Stimulated activated CD4-positive, alpha-beta T cell treated with anti-CD3 and anti-CD28 coated beads, Interleukin-4, amount 100 ng/mL, for 48 hours (primary cell): ENCODE data around the gene MAP4K2.
"Not testable (repeated sequence)": the region's sequence is repeated elsewhere in the genome, so short reads cannot be mapped to it uniquely, and the experiment has no call there.

ENCODE experiments used
- DNase-seq, 2 donors: peaks; one replicate each; pipeline ENCODE4 v3.0.0-alpha.2; 2020; ENCODE audit warnings: low read depth in 2 of 2

Gene MAP4K2

DNA sequence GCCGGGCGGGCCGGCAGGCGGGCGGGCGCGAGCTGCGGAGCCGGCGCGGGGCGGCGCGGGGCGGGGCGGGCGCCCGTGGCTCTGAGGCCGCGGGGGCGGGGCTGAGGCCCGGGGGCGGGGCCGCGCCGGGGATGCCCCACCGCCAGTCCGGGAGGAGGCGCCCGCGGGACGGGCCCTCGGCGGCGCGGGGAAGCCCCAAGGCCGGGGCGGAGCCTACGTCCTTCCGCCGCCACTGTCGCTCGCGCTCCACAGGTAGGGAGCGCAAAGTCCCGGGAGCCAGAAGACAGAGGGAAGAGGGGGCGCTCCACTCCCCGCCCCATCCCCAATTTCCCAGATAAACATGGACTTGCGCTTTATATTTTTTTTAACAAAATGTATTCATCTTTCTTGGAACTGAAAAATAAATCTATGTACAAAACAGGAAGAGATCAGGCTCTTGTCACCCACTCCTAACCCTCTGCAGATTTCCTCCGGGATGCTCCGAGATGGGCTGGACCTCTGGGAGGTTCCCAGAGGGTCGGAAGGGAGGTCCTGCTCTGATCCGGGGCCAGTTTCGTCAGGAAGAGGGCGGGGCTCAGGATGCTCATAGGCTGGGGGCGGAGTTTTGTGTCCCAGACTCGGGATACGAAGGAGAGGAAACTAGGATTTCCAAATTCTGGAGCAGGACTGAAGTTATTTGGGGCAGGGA is at the start of gene MAP4K2:
Gene MAP4K2 (minus strand): TSS at position 57 of the 688 bp plus-strand sequence. CDS start 65 bp downstream, outside the sequence.
- peak; percentile 77 to 85 for DNase-seq

DNA sequence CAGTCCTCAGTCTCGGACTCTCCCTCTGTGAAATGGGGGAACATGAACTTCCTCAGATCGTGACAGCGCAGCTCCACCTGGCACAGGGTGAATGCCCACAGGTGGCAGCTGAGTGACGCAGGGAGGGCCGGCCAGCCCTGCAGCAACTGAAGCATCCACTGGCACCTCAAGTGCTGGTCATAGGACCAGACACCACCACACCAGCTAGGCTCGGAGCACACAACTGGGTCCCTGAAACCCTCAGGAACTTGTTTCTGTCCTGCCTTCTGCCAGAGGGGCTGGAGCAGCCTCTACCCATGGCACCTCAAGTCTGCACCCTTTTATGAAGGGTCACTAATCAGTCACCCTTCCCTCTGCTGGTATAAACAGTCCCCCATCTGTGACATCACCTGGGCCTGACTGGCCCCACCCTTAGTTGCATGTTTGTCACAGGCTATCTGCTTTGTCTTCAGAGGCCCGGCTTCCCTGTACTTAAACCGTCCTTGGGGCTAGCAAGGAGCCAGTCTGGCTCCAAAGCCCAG is 48.9 kb upstream of the MAP4K2 start:
- no peak for DNase-seq

DNA sequence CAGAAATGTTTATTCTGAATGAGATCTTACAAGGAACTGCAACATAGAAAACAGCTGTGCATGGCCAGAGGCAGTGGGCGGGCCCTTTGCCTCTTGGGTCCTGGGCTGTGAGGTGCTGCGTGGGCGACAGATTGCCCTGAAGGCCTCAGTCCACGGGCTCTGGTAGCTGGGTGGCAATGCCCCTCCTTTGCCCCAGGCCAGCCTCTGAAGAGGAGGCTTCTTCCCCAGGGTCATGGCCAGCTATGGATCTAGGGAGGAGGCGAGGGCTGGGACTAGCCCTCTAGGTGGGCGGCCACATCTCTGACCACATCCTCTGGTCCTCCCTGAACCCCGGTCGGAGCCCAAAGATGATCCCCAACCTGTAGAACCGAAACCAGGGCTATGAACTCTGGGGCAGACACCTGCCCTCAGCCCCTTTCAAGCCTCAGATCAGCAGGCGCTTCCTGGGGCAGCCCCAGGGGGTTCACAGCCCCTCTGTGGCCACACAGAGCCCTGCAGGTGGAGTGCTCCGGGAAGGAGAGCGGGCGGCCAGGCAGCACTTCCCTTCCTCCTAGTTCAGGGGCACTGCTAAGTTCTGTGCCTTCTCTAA is 48.1 kb upstream of the MAP4K2 start:
- DNase-seq: peak in 1 of 2 donors; percentile 35

DNA sequence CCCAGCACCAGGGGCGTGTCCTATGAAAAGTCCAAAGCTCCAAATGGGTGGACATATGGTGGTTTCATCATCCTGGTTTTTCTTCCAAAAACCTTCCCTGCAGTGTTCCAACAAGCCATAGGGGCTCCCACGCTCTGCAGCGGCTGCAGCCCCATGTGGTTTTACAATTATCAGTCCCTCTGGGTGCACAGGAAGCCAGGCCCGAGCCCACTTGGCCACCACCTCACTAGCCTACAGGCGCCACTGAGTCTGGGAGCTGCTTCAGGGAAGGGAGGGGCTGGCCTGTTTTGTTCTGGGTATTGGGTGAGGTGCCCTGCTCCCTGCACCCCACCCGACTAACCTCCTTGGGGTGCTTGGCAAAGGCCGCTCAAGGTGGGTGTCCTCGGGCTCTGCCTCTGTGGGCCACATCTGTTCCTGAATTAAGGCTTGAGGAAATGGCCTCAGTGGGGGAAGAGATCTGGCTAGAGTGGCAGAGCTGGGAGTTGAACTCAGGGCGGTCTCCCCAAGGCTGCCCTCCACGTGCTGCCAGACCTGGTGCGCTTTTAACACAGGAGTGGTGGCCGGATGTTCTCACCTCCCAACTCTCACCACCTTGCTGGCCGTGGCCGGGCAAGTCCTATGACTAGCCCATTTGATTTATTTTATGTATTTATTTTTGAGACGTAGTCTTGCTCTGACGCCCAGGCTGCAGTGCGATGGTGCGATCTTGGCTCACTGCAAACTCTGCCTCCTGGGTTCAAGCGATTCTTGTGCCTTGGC is 46.8 kb upstream of the MAP4K2 start:
- DNase-seq: no peak

DNA sequence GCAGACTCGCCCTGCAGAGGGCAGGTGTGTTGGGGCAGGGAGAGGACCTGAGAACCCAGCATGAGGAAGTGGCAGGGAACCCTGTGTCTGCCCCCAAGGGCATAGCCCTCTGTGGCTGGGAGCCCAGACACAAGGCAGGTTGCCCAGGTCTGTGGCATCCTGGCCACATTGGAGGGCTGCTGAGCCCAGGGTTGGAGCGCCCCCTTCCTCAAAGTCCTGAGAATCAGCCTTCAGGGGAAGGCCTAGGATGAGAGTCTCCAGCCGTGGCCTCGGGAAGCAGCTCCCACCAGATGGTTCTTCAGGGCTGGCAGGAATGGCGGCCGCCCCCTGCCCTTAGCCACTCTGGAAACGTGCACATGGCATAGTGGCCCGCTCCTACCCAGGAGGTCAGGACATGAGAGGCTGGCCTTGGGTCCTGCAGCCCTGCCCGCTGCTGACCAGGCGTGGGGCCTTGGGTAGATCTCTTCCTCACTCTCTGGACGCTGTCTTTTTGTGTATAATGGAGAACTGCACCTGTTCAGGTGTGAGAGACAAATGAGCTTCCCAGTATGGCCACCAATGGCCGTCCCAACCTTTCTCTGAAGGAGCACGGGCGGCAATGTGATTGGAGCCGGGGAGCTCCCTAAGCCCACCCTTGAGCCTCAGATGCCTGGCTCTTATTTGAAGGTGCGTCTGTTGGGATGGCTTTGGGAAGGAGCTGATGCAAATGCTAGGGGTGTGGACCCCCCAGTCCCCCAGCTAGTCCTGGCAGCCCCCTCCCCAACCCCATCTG is 46.0 kb upstream of the MAP4K2 start:
- DNase-seq: no peak

DNA sequence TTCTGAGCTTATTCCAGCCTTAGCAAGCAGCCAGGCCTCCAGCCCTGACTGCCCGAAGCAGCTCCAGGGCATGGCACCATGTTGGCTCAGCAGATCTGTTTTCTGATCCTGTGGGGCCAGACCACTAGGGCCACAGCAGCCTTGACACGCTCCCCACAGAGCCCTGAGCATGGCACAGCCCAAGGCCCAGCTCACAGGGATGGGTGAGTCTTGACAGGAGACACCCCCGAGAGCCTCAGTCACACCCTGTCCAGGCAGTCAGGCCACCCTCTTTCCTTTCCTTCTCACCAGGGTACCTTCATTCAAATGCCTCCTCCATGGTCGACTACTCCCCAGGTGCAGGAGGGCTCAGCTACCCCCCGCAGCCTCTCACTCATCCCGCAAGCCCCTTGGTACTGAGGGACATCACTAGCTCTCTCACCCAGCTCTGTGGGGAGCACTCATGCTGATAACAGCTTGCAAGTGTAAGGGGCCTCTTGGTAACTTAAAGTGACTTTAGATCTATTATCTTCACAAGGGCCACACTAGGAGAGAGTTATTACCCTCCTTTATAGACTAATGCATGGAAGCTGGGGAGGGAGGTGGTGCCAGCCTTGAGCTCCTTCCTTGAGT is 45.3 kb upstream of the MAP4K2 start:
- no peak for DNase-seq

DNA sequence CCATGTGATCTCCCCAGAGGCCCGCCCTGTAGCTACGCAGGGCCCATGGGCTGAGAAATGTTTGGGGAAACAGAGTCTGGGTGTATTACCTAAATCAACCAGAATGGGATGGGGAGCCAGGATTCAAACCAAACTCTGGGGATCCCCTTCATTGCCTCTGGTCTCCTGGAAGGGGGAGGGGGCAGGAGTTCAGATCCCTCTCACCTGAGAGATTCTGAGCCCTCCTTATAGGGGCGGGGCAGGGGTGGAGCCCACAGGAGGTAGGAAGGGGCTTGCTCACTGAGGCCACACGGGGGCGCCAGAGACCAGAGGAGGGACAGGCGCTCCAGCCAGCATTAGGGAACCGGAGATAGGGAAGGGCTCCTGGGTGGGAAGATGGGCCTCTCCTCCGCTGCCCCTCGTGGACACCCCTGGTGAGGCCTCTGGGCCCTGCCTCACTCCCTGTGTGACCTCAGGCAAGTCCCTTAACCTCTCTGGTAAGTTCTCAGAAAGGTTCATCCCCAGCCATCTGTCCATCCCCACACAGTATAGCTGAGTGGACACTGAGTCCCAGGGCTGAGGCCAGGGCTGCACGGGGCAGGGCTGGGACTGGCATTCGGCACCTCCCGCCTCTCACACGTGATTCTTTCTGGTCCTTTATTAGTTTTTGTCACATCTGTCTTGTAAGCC is 44.1 kb upstream of the MAP4K2 start:
- DNase-seq: peak; percentile 91 to 96

DNA sequence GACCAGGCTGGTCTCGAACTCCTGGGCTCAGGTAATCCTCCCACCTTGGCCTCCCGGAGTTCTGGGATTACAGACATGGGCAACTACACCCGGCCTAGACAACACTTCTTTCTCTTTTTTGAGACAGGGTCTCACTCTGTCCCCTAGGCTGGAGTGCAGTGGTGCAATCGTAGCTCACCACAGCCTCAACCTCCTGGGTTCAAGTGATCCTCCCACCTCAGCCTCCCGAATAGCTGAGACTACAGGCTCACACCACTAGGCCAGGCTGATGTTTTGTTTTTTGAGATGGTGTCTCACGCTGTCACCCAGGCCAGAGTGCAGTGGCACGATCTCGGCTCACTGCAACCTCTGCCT is 42.7 kb upstream of the MAP4K2 start:
- DNase-seq: not testable (repeated sequence)

DNA sequence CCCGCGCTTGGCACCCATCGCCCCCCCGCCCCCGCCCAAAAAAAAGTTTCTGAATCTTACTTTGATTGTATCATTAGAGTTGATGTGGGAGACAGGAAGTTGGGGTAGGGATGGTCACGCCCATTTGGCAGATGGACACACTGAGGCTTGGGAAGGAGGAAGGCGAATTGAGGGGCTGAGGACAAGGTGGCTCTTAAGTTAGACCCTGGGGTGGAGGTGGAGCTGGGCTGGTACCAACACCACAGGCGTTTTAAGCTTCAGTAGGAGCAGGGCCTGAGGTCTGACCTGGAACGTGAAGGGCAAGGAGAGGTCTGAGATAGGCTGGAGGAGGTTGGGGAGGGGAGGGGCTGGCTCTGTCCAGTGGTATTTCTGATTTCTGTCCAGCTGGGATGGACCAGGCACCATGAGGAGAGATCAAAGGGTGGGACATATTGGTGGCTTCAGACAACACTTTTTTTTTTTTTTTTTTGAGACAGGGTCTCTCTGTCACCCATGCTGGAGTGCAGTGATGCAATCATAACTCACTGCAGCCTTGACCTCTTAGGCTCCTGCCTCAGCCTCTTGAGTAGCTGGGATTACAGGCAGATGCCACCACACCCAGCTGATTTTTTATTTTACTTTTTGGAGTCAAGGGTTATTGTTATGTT is 42.2 kb upstream of the MAP4K2 start:
- DNase-seq: no peak

DNA sequence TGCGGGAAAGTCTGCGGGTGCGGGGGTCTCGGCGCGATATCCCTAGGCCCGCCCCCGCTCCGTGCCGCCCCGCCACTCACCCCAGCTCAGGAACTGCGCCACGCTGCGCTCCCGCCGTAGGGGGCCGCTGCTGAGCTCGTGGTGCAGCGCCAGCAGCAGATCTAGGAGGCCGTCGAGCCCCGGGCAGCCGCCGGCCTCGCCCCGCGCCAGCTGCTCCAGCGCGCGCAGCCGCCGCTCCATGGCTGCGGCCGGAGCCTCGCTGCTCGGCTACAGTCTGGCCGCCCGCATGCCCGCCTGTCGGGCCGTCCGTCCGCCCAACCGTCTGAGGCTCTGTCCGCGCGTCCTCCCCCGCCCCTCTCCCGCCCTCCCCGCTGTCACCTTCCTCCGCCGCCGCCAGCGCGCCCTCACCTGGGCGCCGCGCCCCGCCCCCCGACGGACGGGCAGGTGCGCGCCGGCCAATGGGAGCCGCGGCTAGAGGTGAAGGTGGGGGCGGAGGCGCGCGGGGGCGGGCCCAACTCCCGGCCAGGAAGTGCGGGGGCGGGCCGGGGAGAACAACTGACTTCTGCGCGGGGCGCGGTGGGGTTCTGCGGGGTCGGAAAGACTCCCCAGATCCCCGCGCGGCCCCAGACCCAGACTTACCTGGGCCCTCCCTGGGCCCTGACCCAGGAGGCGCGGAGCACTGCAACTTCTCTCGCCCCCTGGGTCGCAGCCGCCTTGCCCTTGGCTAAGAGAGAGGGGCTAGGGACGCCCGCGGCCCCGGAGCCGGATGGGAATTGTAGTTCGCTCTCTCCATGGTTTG is 41.5 kb upstream of the MAP4K2 start, which contains the start of gene CDC42BPG:
Gene CDC42BPG (minus strand): TSS at position 324 of the 799 bp plus-strand sequence. CDS start 84 bp downstream, at position 240.
- DNase-seq: peak; percentile 58 to 63

DNA sequence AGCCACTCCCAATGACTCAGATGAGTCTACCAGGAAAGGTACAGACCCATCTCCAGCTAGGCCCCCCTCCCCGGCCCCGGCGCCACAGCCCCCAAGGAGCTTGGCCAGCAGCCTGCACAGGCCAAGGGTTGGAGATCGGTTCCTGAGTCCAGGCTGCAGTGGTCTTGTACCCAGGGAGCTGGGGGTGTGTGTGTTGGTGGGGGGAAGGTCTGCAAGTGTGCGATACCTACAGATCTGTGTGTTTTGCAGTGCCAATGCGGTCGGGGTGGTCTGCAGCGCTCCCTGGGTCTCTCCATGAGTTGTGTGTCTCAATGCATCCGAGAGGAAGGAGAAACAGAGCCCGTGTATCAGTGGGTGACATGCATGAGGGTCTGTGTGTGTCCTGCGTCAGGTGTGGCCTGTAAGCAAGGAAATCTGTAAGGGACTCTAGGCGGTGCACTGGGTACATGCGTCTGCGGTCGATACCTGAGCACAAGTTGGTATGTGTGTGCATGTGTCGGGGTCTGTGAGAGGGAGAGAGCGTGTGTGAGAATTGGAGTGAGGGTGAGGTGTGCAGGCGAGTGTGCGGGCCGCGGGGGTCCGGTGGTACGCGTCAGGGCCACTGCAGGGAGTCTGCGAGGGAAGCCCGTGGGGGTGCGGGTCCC is 40.8 kb upstream of the MAP4K2 start:
- no peak for DNase-seq

DNA sequence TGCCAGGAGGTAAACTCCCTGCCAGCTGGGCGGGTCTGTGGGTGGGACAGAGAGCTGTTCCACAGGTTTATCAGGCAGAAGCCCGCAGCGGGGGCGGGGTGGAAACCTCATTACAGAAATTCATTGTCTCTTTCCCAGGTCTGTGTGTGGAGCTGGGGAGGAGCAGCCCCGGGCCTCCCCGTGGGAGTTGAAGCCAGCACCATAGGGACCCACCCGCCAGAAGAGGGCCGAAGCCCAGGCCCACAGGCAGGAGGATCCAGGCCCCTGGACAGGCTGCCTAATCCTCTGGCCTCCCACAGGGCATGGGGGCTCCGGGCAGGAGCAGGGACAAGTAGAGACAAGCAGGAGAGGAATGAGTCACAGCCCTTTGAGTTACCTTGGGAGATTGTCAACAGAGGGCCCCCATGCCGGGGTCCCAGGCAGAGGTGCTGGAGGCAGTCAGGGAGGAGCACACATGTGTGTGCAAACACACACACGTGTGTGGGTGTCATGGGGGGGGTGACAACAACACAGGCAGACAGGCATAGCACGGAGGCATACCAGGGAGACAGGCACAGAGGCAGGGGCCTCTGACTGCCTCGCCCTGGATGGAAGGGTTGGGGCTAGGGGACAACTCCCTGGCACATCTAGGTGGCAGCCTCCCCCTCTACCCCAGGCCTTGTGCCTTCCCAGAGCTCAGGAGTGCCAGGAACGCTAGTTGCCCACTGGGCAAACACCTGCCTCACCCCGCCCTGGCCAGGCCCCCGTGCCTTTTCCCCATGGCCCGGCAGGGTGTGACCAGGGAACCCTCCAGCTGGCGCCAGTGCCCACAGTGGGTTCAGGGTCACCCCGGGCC is 40.1 kb upstream of the MAP4K2 start:
- no peak for DNase-seq

DNA sequence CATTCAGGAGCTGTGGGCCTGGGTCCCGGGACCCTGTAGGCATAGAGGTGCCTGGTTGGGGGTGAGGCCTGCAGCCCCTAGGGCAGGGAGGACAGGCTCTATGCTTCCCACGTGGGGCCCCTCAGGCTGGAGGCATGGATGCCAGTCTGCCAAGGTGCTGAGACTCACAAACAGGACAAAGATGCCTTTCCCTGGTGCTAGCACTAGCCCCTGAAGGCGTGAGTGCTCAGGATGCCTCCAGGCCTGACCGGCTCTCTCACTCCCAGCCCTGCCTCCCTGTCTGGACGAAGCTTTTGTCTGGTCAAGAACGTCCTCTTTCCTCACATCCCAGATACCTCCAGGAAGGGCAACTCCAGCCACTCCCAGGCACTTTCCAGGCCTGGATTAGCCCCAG is 39.3 kb upstream of the MAP4K2 start:
- DNase-seq: no peak

DNA sequence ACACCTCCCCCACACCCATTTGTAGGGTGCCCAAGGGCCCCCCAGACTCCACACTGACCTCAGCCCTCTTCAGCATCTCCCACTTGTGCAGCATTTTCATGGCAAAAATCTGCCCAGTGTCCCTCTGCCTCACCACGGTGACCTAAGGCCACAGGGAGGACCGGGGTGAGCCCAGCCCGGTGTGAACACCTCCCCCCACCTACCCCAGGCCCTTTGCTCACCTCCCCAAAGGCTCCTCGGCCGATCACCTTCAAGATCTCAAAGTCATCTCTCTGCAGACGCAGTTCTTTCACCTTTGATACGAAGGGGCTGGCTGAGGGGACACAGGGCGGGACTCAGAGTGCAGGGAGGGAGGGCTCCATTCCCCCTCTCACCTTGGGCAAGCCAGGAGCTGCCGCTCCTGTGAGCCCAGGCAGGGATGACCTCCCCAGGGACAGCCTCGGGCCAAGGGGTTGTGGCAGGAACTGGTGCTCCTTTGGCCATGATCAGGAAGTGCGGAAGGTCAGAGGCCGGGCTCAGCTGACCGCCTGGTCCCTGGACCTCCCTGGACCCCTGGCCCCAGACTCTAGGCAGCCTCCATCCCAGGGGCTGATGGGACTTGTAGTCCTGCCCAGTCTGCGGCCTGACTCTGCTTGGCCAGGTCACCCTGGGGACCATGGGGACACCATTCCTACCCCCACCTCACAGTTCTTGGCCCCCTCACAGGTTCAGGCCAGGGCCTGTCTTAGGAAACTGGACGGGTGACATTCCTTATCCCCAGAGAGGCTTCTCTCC is 38.8 kb upstream of the MAP4K2 start:
- DNase-seq: no peak

DNA sequence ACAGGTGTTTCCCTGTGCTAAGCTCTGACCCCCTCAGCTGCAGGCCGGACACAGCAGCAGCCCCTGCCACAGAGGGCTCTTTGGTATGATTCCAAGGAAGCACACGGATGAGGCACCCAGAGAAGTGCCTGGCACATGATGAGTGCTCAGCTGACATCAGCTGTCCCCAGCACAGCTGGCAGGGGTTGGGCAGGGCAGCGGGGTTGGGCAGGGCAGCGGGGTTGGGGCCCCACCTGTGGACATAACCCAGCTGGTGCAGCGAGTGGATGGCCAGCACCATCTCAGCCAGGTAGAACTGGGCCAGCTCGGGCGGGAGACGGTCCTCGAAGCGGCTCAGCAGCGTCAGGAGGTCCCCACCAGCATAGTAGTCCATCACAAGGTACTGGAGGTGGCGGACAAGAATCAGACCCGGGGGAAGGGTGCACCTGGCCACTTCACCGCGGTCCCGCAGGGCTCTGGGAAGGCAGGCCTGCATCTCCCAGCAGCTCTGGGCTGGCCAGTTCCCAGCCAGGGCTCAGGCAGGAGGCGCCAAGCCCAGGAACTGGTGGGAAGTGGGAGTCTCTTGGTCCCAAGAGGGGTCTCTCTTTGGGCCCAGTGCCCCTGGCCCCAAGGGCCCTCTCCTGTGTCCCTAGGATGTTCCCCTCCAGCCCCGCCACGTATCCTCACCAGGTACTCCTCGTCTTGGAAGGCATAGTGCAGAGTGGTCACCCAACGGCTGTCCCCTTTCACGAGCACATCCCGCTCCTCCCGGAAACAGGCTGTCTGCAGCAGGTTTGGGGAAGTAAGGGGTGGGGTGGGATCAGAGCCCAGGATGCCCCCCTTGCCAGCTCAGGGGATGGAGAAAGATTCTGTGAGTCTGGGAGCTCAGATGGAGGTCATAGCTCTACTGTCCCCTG is 37.1 kb upstream of the MAP4K2 start:
- DNase-seq: no peak

DNA sequence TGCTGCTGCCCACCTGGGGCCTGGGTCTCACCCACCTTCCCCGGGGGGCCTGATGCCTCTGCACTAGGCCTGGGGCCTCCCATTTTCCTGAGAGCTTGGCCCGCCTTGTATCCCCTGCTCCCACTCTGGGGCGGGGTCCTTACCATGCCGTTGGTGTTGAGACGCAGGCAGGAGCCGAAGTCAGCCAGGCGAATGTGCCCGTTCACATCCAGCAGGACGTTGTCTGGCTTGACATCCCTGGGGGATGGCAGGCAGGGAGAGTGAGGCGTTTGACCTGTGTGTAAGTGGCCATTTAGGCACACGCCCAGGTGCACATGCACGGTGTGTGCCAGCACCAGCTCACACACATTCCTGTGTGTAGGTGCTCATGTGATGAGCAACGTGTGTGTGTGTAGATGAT is 36.3 kb upstream of the MAP4K2 start:
- DNase-seq: no peak
